ENCODE measurements around the gene CNNM2.
A peak's percentile ranks its signal among the peaks of the same experiment; 100 is the strongest.

Gene CNNM2

DNA sequence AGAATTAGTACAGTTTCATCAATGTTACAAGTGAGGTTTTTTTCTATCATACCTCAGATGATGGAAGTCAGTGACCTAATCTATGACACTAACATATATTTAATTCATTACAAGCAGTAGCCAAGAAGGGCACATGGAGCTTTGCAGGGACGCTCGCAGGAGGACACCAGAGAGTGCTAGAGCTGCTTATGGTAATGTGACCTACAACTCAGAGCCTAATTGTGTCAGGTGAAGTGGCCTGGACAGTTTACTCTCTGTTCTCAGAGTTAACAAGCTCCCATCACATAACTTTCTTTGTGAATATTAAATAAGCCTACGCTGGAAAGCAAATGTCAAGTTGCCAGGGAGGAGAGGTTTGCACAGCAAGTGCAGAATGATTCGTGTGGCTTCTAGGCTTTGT, 11.6 kb upstream of the CNNM2 start:
- H3K27ac ChIP-seq = no peak overlapping the region
- ChIA-PET POLR2A (ENCODE audit: low non-redundant PET) (no interaction called here), CTCF (no interaction called here)
- no peak for TF ChIP-seq CTCF (conservative IDR thresholded peaks at IDR 0.05; ENCODE audit: low read depth)
- DNase-seq (ENCODE audit: low spot score) = no peak

- no peak for DNase-seq (ENCODE audit: low spot score)
- TF ChIP-seq CTCF (conservative IDR thresholded peaks at IDR 0.05; ENCODE audit: low read depth) = no peak
- CTCF ChIA-PET = no interaction called here
- H3K27ac ChIP-seq = no peak overlapping the region
- POLR2A ChIA-PET (ENCODE audit: low non-redundant PET) = no interaction called here
Observed at GRCh38 chr10:102914781-102915180, 3.3 kb upstream of the CNNM2 start.

DNA sequence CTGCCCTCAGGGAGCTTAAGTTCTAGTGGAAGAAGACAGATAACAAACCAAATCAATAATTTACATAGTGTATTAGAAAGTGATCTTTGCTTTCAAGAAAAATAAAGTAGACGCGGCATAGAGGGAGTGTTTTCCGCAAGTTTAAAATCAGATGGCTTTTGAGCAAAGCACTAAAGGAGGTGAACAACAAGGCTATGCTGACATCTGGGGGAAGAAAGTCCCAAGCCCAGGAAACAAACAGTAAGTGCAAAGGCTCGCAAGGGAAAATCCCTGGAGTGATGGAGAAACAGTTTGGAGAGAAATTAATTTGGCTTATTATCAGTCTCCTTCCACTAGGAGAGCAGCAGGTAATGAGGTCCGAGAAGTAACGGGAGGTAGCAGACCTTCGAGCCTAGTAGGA, 1.9 kb upstream of the CNNM2 start:
- POLR2A ChIA-PET (ENCODE audit: low non-redundant PET) = no interaction called here

GRCh38 chr10:102917314-102917961, 656 bp upstream of the CNNM2 start:
- peak; percentile 70 for DNase-seq (ENCODE audit: low spot score)
- peak overlapping the region; percentile 88 for H3K27ac ChIP-seq
- POLR2A ChIA-PET (ENCODE audit: low non-redundant PET) = interaction anchor here (0.6 to 1.0 kb wide), 3 partner anchors 37 to 165 kb away, joined by 3 to 5 read pairs (median 4); no protein-coding TSS in a partner anchor
- peak; percentile 96 for TF ChIP-seq CTCF (conservative IDR thresholded peaks at IDR 0.05; ENCODE audit: low read depth)
- CTCF ChIA-PET = interaction anchor here (0.6 to 2.7 kb wide), 26 partner anchors 15 to 1347 kb away, joined by 3 to 86 read pairs (median 4); partner anchors contain the start of genes CYP17A1 and NT5C2

More for the DNA sequence above, 1.9 kb upstream of the CNNM2 start:
- H3K27ac ChIP-seq = no peak overlapping the region
- no peak for TF ChIP-seq CTCF (conservative IDR thresholded peaks at IDR 0.05; ENCODE audit: low read depth)
- no peak for DNase-seq (ENCODE audit: low spot score)
- CTCF ChIA-PET = interaction anchor here (0.9 to 2.7 kb wide), 3 partner anchors 152 to 328 kb away, joined by 3 to 86 read pairs (median 8); no protein-coding TSS in a partner anchor

DNA sequence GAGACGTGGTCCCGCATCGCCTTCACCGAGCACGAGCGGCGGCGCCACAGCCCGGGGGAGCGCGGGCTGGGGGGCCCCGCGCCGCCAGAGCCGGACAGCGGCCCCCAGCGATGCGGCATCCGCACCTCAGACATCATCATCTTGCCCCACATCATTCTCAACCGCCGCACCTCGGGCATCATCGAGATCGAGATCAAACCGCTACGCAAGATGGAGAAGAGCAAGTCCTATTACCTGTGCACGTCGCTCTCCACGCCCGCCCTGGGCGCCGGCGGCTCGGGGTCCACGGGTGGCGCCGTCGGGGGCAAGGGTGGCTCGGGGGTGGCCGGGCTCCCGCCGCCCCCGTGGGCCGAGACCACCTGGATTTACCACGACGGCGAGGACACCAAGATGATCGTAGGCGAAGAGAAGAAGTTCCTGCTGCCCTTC, 737 bp downstream of the CNNM2 start:
- ChIA-PET POLR2A (ENCODE audit: low non-redundant PET) (interaction anchor here (0.6 kb wide), 1 partner anchor 84 kb away, joined by 4 read pairs; no protein-coding TSS in a partner anchor), CTCF (interaction anchor here (0.7 to 2.7 kb wide), 3 partner anchors 149 to 323 kb away, joined by 4 to 86 read pairs (median 5); no protein-coding TSS in a partner anchor)
- H3K27ac ChIP-seq = peak overlapping the region; percentile 88
- peak; percentile 14; the same call in 1 of the 2 replicates for TF ChIP-seq CTCF (conservative IDR thresholded peaks at IDR 0.05; ENCODE audit: low read depth)
- peak; percentile 28 for DNase-seq (ENCODE audit: low spot score)

GRCh38 chr10:102919246-102919959, 1.3 kb downstream of the CNNM2 start:
- ChIA-PET POLR2A (ENCODE audit: low non-redundant PET) (interaction anchor here (0.6 kb wide), 1 partner anchor 83 kb away, joined by 4 read pairs; no protein-coding TSS in a partner anchor), CTCF (interaction anchor here (0.7 to 2.7 kb wide), 2 partner anchors 148 to 323 kb away, joined by 4 to 86 read pairs; no protein-coding TSS in a partner anchor)
- TF ChIP-seq CTCF (conservative IDR thresholded peaks at IDR 0.05; ENCODE audit: low read depth) = no peak
- DNase-seq (ENCODE audit: low spot score) = peak; percentile 13
- peak overlapping the region; percentile 88; the same call in 1 of the 2 replicates for H3K27ac ChIP-seq
